IPS-18c (cell line): ENCODE results near the gene FAM117B.

Experiments
- H3K4me3 ChIP-seq: 2 replicates; pipeline ENCODE4 v1.7.0; 2013; ENCODE audit warnings: low read depth, mild to moderate bottlenecking, low read length, moderate library complexity; ENCODE audit not compliant: insufficient read depth
- H3K9me3 ChIP-seq: one replicate; pipeline ENCODE4 v1.6.1; 2013; ENCODE audit warnings: mild to moderate bottlenecking, low read length, moderate library complexity; ENCODE audit not compliant: control insufficient read depth, insufficient read depth

FAM117B gene

GRCh38 chr2:202718614-202719013, 83.8 kb downstream of the FAM117B start:
- H3K9me3 ChIP-seq: no peaks in the 10 kb centered on the region
- H3K4me3 ChIP-seq: no peak overlapping the region

GRCh38 chr2:202720226-202720625, 85.5 kb downstream of the FAM117B start:
- Histone ChIP-seq H3K9me3 (no peaks in the 10 kb centered on the region), H3K4me3 (no peak overlapping the region)

DNA sequence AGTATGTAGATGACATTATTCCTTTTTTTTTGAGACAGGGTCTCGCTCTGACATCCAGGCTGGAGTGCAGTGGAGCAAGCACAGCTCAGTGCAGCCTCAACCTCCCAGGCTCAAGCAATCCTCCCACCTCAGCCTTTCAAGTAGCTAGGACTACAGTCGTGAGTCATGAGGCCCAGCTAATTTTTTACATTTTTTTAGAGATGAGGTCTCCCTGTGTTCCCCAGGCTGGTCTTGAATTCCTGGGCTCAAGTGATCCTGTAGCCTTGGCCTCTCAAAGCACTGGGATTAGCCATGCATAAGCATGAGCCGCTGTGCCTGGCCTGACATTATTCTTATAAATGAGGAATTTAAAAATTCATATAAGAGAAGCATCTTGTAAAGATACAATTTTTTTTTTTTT, 86.9 kb downstream of the FAM117B start:
- no peak overlapping the region for H3K4me3 ChIP-seq
- H3K9me3 ChIP-seq: no peaks in the 10 kb centered on the region

DNA sequence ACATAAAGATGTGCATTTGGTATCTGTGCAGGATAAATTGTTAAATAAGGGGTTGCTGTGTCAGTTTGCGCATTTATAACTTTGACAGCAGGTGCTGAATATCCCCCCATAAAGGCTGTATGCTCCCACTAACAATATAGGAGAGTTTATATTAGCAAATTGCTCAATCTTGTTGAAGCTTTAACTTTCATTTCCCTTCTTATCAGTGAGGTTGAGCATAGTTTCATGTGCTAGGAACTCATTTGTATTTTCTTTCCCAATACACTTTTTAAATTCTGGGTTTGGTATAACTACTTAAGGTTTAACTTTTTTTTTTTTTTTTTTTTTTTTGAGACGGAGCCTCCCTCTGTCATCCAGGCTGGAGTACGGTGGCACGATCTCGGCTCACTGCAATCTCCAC, 89.0 kb downstream of the FAM117B start:
- no peaks in the 10 kb centered on the region for H3K9me3 ChIP-seq
- H3K4me3 ChIP-seq: no peak overlapping the region

- Histone ChIP-seq H3K4me3 (no peak overlapping the region), H3K9me3 (no peaks in the 10 kb centered on the region)
Observed at GRCh38 chr2:202726070-202726469, 91.3 kb downstream of the FAM117B start.

GRCh38 chr2:202736826-202737225, 102.1 kb downstream of the FAM117B start:
- Histone ChIP-seq H3K9me3 (no peaks in the 10 kb centered on the region), H3K4me3 (no peak overlapping the region)

DNA sequence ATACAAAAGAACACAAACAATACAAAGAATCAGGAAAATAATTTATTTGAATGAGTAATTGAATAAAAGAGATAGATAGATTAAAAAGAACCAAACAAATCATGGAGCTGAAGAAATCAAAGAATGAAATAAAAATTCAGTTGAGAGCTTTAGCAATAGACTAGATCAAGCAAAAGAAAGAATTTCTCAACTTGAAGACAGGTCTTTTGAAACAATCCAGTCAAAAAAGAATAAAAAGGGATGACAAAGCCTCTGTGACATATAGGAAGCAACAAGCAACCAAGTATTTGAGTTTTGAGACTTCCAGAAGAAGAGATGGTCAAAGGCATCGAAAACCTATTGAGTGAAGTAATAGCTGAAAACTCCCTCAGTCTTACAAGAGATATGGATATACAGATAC, 108.8 kb downstream of the FAM117B start:
- Histone ChIP-seq H3K9me3 (no peaks in the 10 kb centered on the region), H3K4me3 (no peak overlapping the region)

DNA sequence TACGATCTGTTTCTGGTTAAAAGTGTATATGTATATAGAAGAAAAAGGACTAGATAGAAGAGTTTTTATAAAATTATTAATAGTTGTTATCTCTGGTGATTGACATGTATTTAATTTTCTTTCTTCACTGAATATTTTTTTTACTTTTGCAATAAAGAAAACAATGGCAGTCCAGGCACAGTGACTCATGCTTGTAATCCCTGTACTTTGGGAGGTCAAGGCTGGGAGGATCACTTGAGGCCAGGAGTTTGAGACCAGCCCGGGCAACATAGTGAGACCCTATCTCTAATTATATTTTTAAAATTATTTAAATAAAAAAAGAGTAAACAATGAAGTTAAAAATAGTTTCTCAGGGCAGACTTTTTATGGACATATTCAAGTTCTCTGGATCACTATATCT, 114.7 kb downstream of the FAM117B start:
- no peak overlapping the region for H3K4me3 ChIP-seq
- H3K9me3 ChIP-seq: no peaks in the 10 kb centered on the region

DNA sequence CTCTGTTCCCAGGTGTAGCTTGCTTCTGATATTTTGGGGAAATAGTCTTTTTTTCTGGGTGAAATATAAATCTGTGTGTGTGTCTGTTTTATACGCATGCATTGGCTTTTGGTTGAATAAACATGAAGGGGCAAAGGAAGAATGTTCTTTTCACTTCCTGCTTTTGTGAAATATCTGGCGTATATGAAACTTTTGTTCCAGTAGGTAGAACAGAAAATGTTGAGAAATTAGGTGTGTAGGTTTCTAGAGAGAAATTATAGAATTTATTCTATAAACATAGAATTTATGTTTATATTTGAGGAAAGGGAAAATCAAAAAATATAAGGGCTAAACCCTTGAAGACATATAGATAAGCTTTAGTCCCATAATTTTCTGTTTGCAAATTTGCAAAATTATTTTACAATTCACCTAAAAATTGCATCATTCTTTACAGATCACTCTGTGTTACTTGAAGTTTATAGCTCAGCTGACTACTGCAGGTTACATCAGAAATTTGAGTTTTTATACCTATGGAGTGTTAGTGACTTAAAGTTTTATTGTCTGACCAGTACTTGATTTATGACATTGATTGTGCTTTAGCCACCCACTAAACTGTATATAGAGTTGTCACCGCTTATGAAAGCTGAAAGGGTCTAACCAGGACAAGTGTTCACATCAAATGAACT, 116.1 kb downstream of the FAM117B start:
- no peaks in the 10 kb centered on the region for H3K9me3 ChIP-seq
- H3K4me3 ChIP-seq: no peak overlapping the region

- no peaks in the 10 kb centered on the region for H3K9me3 ChIP-seq
Observed at GRCh38 chr2:202752071-202752470, 117.3 kb downstream of the FAM117B start.

GRCh38 chr2:202754936-202755335, 120.2 kb downstream of the FAM117B start:
- Histone ChIP-seq H3K4me3 (no peak overlapping the region), H3K9me3 (no peaks in the 10 kb centered on the region)

More at GRCh38 chr2:202752071-202752470, 117.3 kb downstream of the FAM117B start:
- H3K4me3 ChIP-seq: no peak overlapping the region

DNA sequence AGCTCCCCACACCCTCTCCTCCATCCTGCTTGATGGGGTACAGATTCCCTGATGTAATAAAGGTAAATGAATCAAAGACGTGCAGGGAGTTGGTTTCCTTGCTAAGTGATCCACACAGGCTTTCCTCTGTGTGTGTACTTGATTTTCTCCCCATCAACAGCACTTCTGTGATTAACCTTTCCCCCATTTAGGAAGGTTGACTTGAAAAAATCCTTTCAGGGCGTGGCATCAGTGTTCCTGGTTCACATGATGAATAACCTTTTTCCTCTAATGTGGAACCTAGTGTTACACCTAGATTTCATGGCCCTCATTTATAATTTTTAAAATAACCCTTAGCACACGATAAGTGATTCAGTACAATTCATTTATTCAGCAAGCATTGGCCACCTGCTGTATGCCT, 121.8 kb downstream of the FAM117B start:
- Histone ChIP-seq H3K4me3 (no peak overlapping the region), H3K9me3 (no peaks in the 10 kb centered on the region)

DNA sequence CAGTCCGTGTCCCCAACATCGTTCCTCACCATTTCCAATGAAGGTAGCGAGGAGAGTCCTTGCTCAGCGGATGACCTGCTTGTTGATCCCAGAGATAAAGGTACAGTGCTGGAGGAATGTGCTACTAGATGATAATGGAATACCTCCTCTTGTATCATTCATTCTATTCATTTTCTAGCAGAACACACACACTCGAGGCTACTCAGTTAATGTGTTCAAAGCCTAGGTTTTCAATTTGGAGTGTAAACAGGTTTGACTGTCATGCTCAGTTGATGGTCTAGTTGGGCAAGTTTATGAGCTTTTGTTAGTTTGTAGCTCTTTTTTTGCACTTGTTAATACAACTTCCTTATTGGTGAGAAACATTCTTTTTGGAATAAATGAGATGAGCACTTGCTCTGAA, 122.6 kb downstream of the FAM117B start:
- no peak overlapping the region for H3K4me3 ChIP-seq
- no peaks in the 10 kb centered on the region for H3K9me3 ChIP-seq

- H3K4me3 ChIP-seq: no peak overlapping the region
- no peaks in the 10 kb centered on the region for H3K9me3 ChIP-seq
Observed at GRCh38 chr2:202758128-202758527, 123.4 kb downstream of the FAM117B start.

DNA sequence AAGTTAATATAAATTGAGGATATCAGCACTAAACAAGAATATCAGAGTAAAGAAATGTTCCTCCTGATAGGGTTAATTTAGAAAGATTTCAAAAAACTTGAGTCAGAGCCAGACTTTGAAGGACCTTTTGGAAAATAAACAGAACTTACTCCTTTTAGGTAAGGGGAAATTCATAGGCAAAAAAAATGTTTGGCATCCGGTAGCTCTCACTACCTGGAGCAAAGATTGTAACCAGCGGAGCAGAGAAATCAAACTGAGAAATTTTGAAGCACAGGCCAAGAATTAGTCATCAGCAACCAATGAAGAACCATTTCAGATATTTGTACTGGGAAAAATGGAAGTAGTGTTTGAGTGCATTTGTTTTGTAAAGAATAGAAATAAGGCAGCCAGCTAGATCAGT, 123.8 kb downstream of the FAM117B start:
- Histone ChIP-seq H3K9me3 (no peaks in the 10 kb centered on the region), H3K4me3 (no peak overlapping the region)

GRCh38 chr2:202760848-202761247, 126.1 kb downstream of the FAM117B start:
- H3K4me3 ChIP-seq: no peak overlapping the region
- H3K9me3 ChIP-seq: no peaks in the 10 kb centered on the region

- Histone ChIP-seq H3K4me3 (no peak overlapping the region), H3K9me3 (no peaks in the 10 kb centered on the region)
Observed at GRCh38 chr2:202762556-202762955, 127.8 kb downstream of the FAM117B start.

GRCh38 chr2:202763916-202764315, 129.1 kb downstream of the FAM117B start:
- Histone ChIP-seq H3K9me3 (no peaks in the 10 kb centered on the region), H3K4me3 (no peak overlapping the region)

GRCh38 chr2:202764991-202765390, 130.2 kb downstream of the FAM117B start:
- Histone ChIP-seq H3K4me3 (no peak overlapping the region), H3K9me3 (no peaks in the 10 kb centered on the region)
